GM19025 (cell line): ENCODE results near the gene WSCD2.

Experiments
- ATAC-seq: cut with Tn5 transposase; IDR thresholded peaks from one replicate; pipeline ENCODE4 v1.9.1; 2021; ENCODE audit warnings: mild to moderate bottlenecking, low read depth, moderate library complexity; ENCODE audit not compliant: unreplicated experiment

Gene WSCD2

DNA sequence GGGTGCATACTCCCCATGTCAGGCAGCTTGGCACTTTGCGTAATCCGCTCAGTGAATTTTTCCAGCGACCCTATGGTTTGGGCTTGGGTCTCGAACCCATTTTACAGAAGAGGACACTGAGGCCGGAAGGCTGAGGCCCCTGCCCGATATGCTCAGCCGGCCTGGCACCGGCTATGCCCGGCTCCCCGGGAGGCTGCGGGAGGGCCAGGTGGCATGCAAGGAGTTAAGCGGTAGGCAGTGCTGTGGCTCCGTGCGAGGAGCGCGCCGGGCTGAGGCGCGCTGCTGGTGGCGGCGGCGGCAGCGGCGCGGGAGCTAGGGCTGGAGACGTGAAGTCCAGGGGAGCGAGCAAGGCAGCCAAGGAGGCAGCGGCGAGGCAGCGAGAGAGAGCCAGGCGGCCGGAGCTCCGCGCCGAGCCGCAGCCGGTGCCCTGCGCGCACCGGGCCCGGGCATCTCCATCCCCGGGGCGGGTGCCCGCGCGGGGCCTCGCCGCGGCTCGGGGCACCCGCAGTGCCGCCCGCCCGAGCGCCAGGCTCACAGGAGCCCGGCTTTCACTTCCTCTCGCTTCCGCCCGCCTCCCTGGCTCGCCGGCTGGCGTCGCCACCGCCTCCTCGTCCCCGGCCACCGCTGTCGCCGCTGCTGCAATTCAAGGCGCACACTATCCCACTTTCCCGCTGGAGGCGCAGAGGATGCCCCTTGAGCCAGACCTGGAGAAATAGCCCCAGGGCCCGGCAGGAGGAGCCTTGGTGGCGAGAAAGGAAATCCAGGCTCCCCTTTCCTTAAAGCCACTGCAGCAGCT lies at the start of gene WSCD2:
TSS of gene WSCD2 (plus strand) at position 272 of the 796 bp plus-strand sequence. CDS start 66,545 bp downstream, outside the sequence.
- ATAC-seq = no peak

- ATAC-seq = no peak
These were observed 49.4 kb upstream of the WSCD2 start for GRCh38 chr12:108079721-108080120.

DNA sequence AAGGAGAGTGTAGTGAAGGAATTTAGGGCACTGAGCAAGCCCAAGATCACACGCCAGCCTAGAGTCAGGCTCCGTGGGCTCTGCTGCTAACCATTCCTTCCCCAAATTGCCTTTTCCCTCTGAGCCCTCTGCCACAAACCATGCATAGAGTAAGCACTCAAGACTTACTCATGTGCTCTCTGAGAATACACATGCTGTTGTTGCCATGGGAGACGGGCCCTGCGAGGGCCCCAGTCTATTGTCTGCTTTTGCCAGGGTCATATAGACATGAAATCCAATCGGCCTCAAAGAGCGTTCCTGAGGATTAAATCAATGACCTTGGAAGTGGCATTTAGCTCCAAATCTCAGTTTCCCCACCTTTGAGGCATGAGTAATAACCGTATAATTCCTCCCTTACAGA lies 48.7 kb upstream of the WSCD2 start:
- ATAC-seq = no peak

- no peak for ATAC-seq
These were observed 46.6 kb upstream of the WSCD2 start for GRCh38 chr12:108082485-108082884.

DNA sequence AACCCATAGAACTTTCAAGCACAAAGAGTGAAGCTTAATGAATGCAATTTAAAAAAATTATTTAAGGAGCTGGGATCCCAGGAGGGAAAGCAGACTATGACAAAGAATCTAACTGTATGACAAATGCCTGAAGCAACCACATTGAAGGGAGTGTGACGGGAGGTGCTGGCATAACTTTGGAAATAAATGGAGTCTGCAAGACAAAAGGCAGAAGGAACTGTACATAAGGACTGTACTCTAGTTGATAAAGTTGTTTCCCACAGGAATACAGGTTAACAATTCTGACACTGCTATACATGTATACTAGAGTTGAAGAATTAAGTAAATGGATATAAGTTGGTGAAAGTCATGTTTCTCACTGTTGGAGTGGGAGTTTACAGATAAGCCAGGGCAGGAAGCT lies 41.2 kb upstream of the WSCD2 start:
- ATAC-seq = no peak

DNA sequence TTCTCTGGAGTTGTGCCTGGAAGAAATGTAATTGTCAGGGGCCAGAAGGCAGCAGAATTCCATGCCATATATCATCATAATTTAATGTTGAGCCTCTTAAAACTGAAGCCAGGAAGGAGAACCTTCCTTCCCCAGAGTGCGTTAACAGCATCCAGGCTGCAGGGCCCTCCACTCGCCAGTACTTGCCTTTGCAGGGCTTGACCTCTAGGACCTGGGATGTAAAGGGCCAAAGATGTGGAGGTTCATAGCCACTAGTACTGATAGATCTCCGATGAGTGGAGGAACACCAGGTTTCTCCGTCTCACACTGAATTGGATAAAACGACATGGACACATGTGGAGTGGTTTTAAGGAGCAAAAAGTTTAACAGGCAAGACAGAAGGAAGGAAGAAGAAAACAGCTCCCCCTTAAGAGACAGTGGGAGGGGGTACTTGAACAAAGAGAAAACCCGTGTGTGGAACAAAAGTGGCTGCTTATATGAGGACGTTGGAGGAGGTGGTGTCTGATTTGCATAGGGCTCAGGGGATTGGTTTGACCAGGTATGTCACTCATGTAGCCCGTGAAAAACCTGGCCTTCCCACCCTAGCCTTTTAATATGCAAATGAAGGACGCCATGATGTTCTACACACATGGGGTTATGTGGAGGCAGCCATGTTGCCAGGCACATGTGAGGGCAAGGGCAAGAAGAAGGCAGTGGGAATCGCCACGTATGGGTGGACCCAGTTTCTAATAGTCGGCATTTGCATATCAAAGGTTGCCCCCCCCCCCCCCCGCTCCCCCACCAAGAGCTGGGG lies 38.8 kb upstream of the WSCD2 start:
- ATAC-seq = no peak

- no peak for ATAC-seq
These were observed 38.0 kb upstream of the WSCD2 start for GRCh38 chr12:108090932-108091678.

- ATAC-seq = no peak
These were observed 37.4 kb upstream of the WSCD2 start for GRCh38 chr12:108091679-108092051.

DNA sequence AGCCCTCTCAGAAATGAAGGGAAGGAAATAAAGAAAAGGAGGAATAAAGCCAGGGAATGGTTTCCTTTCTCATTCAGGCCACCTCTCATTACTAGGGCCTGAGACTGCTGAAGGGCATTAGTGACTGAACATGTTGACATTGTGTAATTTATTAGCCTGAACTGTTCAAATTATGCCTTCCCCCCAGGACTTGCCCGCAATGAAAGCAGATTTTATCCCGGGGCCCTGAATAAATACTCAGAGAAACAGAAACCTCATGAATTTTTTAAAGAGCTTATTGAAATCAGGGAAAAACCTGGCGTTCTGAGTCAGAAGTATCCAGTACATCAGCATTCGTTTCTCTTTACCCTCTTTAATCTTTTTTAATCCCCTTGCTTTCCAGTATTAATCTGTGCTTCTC lies 35.9 kb upstream of the WSCD2 start:
- no peak for ATAC-seq

DNA sequence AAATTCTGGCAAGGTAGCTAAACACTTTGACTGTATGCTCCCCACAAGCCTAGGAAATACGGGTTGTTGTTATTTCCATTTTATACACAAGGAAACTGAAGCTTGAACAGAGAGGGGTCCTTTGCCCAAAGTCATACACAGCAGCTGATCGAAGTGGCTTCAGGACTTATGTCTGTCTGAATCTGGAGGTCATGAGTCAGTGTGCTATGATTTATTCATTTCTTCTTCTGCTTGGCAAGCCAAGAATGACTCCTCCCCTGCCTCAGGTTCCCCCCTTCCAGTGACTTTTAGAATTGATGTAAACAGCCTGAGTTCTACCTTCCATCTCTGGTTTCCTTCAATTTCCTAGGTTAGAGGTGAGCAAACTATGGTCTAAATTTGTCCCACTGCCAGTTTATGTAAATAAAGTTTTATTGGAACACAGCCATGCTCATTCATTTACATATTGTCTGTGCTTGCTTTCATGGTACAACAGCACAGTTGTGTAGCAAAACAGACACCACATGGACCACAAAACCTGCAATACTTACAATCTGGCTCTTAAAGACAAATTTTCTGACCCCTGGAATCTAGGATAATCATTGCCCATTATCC lies 34.9 kb upstream of the WSCD2 start:
- ATAC-seq = no peak

GRCh38 chr12:108097160-108097911 lies 31.8 kb upstream of the WSCD2 start:
- ATAC-seq = no peak

DNA sequence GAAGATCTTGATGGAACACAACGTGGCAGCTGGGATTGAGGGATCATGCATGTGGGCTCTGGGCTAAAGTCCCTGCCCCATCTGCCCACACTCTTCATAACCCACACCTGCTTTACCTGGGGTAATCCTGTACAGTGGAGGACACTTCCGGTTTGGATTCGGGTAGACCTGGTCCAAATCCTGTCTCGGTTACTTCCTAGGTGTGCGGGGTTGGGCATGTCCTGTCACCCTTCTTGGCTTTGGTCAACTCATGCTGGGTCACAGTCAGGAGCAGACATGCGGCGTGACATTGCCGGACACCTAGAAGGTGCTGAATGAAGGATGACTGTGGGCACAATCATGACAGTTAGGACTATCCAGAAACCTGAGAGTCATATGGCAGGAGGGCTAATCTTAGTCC lies 30.7 kb upstream of the WSCD2 start:
- no peak for ATAC-seq

DNA sequence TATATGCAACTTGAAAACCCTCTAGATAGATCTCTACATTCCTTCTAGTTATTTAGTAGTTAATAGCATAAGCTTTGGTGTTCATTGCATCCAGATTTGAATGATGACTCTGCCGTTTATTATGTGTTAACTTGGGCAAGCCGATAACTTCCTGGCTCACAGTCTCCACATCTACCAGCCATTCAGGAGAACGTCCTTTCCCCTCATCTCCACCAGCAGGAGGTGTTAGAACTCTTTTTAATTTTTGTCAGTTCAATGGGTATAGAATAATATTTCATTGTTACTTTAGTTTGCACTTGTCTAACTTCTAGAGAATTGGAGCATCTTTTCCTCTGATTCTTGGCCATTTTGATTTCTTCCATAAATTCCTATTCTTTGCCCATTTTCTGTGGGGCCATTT lies 30.0 kb upstream of the WSCD2 start:
- no peak for ATAC-seq

DNA sequence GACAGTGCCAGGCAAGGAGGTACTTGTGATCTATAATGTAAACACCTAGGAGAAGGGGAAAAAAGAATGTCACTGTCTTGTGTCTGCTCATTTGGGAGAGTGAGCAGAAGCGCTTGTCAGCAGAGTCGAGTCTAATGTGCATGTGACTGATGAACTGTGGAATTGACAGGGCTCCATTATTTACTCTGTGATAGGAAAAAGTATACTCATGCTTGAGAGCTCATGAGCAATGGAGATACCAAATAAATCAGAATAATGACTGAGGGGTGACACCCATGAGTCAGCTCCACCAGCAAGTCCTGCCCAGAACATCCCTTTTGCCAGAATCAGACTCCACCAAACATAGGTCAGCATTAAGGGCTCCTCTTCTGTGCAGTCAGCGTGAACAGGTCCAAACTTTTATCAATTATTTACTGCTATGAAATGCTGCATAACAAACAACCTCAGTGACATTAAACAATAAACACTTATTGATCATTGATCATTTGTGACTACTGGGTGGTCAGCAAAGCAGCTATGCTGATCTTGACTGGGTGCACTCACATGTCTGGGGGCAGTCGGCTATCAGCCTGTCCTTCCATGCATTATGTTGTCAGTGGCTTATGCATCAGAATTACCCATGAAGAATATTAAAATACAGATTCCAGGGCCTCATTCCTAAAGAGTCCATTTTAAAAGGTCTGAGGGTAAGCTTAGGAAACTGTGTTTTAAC lies 29.2 kb upstream of the WSCD2 start:
- no peak for ATAC-seq

DNA sequence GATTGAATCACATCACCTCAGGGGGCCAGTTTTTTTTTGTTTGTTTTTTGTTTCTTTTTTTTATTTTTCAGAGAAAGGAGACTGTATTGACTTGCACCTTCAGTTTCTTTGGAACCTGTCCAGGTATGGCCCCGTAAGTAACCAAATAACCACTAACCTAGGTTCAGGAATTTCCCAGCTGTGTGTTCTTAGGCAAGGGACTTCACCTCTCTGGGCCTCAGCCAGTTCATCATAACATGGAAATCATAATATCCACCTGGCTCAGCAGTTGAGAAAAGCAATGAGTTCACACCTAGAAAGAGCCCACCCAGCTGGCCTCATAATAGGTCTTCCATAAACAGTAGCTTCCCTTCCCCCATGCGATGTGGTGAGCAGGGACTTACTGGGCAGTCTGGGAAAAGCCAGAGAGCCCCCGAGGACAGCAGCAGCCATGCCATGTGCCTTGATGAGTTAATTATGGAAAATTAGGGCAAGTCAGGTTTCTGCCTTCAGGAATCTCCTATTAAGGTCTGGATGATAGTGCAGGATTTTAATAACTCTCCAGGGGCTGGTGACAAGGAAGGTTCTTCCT lies 27.4 kb upstream of the WSCD2 start:
- ATAC-seq = no peak

- ATAC-seq = no peak
These were observed 26.7 kb upstream of the WSCD2 start for GRCh38 chr12:108102363-108102762.

DNA sequence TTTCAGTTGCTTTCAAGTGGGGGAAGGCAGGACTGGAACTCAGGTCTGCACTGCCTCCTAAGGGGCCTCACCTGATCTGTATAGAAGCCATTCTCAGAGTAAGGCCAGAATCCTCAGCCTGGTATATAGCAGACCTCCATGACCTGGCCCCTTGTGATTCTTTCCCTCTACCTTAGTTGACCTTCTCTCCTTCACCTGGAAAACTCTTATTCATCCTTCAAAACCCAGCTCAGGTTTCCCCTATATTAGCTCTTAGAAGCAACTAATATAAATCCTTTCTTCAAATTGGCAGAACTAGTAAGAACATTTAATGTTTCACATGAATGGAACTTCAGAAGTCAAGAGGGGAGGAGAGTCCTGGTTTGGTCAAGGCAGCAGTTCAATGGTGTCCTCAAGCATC lies 26.0 kb upstream of the WSCD2 start:
- ATAC-seq = no peak

DNA sequence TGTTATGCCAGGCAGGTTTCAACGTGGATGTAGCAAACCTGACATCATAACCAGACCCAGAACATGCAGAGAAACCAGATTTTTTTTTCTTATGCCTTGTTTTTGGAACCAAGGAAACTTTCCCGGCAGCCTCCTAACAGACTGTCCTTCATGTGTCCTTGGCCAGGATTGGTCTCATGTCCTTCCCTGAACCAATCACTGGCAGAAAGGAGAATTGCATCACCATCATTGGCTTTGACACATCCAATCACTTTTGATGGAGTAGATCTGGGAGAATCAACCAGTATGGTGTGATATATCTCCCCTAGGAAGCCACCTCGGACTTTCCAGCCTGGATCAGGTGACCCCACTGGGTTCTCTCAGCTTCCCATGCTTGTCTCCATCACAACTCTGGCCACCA lies 25.6 kb upstream of the WSCD2 start:
- ATAC-seq = no peak

GRCh38 chr12:108104657-108105056 lies 24.4 kb upstream of the WSCD2 start:
- ATAC-seq = no peak
